HG02763 (cell line): ENCODE measurements around the gene LRMDA.

Experiments used
- ATAC-seq: cut with Tn5 transposase; IDR thresholded peaks from one replicate; pipeline ENCODE4 v1.9.1; 2021; ENCODE audit warnings: mild to moderate bottlenecking, moderate library complexity; ENCODE audit not compliant: unreplicated experiment

Gene LRMDA

DNA sequence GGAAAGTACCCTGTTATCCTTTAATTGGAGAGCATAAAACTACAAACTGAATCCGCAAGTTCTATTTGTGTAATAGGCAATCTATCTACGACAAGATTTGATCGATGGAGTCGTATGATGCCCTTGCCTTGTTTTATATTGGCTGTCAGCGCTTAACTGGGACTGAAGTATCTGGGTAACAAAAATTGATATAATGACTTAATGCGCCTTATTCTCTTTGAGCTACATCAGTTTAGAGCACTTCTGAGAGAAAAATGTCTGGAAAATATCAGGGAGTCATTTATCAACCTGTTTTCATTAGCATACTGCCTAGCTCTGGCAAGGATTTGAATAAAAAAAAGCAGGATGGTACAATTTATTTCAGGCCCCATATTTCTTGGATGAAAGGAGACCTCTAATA, 262.1 kb downstream of the LRMDA start:
- no peak for ATAC-seq

DNA sequence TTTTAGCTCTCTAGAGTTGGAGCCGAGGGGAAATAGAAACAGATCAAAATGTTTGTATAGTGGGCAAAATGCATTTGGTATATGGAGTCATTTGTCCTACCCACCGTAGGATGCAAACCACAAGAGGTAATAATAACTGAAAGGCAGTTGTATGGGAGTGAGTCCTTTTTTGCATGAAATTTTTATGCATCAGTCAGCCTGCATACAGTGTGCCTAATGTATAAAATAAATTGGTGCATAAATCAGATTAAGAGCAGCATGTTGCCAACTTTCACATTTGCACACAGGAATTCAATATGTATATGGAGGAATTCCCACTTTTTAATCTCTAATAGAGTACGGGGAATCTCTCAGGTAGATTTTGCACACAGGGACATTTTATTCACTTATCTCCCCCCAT, 262.8 kb downstream of the LRMDA start:
- ATAC-seq = no peak

DNA sequence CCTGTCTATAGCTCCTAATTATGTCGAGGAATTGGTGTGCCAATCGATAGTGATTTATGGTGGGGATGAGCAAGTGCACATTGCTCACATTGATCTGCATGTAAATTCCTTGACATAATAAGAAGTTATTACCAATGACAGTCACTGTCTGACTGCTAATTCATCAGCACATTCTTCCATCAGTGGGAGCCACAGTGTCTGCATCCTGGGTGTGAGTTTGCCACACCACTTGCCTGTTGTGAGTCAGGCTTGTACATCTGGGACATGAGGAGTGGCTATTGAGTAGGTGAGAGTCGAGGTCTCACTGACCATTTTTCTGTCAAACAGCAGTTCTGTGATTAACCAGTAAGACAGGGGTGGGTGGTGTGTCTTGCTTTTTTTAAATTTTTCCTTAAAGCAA, 263.4 kb downstream of the LRMDA start:
- ATAC-seq = no peak

DNA sequence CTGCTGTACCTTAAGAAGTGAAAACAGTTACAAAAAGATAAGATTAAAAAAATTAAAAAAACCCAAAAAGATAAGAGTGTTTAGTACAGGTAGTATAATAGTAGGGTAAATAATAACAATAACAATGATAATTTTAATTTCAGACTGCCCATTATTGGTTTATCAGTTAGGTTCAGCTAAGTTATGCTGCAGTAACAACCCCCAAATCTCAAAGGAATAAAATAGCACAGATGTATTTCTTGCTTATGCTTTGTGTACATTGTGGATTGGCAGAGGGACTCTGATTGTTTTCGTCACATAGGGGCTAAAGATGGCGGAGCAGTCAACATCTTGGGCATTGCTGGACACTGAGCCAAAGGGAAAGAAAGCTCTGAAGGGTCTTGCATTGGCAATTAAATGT, 264.6 kb downstream of the LRMDA start:
- no peak for ATAC-seq

DNA sequence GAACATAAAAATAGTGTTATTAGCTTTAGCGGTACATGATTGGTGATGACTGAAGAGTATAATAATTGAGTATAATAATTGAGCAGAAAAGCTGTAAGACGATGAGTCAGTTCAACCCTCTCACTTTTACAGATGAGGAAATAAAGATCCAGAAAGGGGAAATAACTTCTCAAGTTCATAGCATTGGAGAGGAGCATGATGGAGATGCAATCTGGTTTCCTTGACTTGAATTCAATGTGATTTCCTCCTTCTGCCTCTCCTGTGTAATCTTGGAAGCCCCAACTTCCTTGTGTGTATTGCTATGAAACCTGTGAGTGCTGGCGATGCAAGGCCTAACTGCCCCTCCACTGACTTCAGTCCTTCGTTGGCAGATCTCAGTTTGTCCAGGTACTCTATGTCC, 265.1 kb downstream of the LRMDA start:
- no peak for ATAC-seq

DNA sequence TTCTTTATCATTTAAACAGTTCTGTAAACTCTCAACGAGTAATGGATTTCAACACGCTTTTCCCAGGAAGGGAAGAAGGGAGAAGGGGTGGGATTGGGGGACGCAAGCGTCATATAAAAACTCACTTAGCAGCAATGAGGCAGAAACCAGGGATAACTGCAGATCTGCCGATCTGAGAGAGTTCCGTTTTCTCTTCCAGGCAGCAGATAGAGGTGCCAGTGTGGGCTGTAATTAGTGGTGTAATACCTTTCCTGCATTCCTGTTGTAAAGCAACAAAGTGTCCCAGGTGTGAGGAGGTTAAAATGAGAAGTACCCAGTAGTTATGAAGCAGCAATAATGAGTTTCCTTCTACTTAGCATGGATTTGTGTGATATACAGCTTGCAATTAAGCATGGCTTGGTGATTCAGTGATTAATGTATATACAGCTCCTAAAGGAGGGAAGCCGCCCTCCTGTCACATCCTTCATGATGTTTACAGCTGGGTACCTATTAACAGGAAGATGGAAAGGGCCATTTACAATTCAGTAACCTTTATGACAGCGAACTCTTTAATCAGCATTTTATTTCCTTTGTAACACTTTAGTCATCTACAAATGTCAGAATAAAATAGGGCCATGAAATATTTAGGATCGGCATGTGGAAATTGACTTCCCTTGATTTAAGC, 271.9 kb downstream of the LRMDA start:
- ATAC-seq = no peak

DNA sequence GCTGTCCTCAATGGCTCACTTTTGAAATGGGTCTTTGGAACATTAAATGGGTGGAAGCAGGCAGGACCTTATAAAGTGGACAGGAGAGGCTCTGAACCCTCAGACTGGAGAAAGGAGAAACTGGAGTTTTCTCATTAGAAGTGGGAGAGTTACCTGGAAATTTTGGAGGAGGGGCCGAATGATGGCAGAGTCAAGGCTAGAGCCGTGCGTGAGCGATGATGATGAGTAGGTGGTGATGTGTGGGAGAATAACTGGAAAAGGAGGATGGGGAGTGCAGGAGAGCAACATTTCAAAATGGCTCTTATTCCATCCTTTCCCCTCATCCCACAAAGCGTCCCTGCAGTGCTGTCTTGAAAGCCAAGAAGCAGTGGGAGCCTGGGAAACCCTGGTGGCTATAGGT, 274.0 kb downstream of the LRMDA start:
- ATAC-seq = no peak

DNA sequence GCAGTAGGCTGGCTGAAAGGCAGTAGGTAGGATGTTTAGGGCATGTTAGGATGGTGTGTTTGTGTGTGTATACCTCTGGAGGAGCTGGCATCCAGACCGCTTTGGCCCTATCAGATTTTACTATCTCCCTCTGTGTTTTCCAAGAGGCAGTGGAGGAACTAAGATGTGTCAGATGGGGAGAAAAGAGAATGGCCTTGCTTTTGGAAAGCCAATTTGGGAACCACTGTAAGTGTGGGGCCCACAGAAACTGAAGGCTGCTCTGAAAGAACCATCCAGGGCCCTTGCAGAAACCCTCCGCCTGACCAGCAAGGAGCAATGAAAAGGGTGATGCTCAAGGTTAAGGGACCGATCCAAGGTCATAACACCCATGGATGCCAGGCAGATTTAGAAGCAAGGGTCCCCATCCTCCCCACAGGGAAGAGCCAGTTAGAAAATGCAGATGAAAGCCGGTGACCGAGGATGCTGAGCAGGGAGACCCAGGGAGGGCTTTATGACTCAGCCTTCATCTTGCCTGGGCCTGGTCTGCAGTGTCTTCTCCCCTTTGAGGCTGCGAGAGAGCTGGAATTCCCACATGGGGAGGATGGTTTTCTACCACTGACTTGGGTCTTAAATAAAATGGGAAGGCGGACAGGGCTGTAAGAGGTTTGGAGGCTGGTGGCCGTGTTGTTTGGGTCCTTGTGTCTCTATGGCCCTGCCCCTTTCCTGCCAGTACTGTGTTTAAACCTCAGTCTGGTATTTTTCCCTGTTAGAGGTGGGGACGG, 275.8 kb downstream of the LRMDA start:
- no peak for ATAC-seq

DNA sequence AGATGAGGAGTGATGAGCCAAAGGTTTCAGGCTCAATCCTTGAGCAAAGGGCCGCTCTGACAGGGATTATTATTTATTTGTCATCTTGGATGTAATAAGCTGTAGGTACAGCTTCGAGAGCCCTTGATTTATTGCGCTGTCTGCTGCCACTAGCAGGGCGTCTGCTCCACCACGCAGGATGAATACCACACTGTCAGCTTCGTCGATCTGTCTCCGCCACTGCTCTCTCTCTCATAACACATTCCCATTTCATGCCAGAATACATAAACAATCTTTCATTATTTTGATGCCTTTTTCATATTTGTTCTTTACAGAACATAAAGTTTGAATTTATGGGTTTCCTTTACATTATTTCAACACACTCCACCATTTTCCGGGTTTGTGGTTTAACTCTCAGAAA, 276.6 kb downstream of the LRMDA start:
- ATAC-seq = no peak

DNA sequence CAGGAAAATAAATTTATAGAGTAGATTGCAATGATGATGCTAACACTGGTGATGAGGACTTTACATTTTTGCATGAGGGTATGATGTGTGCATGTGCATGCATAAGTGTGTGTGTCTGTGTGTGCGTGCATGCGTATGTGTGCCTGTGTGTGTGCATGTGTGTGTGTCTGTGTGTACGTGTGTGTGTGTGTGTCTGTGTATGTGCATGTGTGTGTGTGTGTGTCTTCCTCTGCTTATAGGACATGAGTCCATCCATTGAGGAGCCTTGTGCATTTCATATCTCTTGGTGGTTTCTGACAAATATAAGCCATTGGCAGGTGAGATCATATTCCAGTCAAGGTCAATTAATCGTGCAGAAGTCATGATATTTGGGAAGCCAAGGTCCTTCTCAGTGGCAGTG, 277.8 kb downstream of the LRMDA start:
- no peak for ATAC-seq

DNA sequence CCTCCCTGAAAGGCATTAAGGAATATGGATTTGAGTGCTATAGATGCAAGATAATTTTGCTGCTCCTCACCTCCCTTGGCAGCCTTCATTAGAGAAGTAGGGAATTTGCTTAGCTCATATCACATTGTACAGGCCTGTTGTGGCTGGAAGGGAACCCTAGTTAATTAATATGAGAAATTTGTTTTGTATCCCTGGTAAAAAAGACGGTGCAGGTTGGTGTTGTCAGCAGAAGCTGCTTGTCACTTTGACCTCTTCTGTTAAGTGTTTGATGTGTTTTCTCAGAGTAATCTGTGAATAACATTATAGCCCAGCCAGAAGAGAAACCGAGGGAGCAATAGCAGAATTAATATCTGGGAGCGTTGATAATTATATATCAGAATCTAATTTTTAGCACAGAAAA, 278.4 kb downstream of the LRMDA start:
- ATAC-seq = no peak

DNA sequence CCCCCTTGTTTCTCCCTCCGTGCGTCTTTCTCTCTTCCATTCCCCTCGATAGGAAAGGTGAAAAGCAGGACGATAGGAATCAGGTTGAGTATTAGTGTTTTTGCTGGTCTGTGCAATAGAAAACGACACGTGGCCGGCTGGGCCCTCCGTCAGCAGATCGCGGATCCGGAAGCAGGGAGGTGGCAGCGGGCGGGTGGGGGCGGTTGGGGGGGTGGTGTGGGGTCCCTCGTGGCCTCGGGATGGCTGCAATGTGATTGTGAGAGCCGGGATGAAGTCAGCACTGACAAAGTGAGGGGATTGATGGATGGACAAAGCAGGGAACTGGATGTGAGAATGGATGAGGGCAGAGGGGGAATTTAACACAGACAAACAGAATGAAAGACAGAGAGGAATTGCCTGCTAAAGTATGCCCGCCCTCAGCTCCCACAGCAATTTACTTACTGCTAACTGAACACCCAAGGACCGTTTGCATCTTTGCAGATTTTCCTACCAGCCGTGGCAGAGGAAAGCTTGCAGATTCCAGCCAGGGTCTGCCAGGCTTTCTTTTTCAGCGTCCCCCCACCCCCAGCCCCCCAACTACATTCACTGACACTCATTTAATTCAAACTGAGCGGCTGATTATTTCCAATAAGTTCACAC, 280.9 kb downstream of the LRMDA start:
- ATAC-seq = no peak

DNA sequence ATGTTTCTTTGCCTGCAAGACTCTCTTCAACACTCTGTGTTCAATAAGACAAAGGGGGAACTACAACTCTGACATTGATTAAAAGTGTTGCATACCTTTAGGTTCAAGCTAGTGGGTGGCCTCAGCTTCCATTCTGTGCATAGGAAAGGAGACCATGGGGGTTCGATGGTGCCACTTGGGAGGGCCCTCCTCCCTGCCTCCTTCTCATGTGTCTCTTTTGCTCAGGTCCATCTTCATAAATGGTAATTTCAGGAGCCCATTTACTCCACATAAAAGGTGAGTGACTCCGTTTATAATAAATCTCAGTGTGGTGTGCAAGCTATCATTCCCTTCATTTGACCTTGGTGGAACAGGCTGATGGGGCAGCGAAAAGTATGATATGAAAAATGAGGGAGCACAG, 285.1 kb downstream of the LRMDA start:
- no peak for ATAC-seq

DNA sequence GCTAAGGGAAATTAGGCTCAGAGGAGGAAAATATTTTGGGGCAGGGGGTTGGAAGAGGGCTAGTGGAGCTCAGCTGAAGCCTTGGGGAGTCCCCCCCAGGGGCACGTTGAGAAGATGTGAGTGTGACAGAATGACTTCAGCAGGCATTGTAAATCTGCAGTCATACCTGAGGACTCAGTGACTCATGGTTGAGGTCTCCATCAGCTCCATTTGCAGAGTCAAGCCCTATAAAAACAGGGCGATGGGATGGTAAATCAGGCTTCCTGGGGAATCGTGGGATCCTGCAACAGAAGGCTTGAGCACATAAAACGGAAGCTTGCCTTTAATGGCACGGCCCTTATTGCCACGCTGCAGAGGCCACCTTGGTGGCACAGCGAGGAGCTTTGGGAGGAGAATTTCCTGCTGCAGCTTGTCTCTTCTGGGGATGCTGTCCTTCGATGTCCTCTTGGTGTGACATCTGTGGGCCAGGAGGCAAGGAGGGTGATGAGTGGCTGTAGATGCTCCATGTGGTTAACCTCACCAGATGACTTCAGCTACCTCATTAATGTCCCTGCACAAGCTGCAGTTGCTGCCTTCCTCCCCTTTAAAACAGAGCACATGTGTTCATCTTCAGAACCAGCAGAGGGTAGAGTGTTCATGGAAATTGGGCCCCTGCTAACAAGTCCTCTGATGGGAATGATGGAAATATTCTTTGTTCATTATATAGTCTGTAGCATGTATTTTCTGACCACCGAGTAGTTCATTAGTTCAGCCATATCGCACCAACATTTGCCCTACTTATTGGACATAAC, 285.9 kb downstream of the LRMDA start:
- no peak for ATAC-seq

DNA sequence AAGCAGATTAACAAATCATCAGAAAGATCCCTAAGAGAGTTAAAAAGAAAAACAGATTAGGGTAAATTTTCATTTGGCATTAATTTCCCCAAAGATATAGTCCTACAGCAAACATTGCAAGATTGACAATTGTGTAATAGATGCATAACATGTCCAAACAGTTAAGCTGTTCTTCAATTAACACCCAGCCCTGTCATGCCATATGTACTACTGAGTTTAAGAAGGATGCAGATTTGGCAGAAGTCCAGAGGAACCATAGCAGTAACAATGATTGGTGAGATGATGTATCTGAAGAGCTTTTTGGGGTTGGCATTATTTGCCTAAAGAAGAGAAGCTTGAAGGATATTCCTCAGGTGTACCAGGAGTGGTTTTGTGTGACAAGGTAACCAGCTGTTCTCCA, 287.6 kb downstream of the LRMDA start:
- no peak for ATAC-seq

DNA sequence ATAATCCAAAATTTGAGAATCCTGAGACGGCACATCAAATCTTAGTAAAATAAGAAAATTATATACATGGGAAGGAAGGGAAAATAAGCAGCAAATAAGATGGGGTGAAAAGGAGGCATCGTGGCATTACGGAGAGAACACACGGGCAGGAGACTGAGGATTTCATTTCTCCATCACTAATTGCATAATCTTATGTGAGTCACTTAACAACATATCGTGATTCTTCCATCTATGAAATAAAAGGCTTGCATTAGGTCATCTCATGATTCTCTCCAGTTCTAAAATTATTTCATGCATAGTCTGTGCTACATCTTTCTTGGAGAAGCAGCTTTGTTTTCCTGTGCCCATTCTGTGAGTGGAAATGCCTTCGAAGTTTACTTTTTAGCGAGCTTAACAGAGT, 288.7 kb downstream of the LRMDA start:
- ATAC-seq = no peak

DNA sequence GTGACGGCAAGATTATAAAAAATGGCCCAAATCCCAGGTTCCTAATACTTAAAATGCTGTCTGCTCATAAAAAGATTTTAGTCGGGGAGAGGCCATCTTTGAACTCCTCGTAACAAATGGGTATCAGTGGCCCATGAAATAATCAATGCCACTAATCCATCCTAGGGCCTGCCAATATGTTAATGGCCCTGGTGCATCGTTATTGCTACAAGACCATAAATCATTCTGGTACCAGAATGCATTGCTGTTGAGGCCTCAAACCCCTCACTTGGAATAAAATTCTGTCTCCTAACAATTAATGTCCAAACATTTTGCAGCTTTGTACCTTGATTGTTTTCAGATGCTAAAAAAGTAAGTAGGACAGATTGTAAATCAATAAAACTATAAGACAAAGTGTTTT, 290.6 kb downstream of the LRMDA start:
- no peak for ATAC-seq

DNA sequence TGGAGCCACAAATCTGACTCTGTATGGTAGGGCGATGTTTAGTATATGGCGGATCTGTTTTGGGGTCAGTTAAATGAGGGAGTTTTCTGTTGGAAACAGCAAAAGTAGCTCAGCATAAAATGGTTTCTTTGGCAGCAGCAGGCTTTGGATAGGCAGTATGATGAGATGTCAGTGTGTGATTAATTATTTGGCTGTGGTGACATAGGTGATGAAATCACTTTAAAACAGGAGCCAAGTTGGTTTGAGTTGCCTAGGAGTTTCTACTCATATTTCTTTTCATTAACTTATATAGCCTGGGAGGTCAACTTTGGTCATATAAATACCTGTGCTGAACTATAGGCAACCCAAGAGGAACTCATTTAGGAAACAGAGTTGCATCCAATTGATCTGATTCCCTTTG, 291.2 kb downstream of the LRMDA start:
- no peak for ATAC-seq

DNA sequence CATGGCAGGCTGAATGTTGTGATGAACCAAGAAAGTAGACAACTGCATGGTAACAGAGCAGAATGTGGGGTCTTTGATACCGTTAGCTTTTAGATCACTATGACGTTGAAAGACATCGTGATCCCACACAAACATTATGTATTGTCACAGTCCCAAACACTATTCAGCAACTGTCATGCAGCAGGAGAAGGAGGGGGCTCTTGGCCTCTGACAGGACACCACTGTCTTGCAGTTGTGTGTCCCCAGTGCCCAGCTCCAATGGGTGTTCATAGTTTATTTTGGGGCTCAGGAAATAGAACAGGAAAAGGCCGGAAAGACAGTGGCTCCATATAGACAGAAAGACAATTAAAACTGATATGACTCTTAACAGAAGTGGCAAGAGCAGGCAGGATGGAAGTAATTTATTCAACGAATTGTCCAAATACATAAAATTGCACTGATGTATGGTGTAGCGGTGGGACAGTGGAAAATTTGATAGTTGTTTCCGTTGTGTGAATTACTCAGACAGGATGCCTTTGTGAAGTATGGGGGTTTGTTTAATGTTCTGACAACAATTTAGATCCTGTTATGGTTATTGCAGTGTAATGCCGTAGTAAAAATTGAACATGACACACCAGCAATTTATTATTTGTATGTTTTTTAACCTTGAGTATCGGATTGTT, 292.0 kb downstream of the LRMDA start:
- ATAC-seq = no peak

DNA sequence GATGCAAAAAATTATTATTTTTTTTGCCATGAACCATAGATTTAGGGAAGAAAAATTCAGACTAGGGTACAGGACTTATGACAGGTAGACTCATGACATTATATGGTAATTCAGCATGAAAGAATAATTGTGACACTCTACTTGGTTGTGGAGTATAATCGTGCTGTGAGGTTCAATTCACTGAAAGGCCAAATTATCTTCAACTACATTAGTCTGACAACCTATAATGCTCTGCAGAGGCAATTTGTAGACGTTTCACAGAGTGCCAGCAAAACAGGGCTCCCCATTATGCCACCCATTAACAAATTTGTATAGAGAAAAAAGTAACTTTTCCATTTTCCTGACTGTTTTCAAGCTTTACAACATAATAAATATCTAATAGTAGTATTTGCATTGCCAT, 292.6 kb downstream of the LRMDA start:
- ATAC-seq = no peak
